Measurements from ENCODE around the gene CTSA.

DNA sequence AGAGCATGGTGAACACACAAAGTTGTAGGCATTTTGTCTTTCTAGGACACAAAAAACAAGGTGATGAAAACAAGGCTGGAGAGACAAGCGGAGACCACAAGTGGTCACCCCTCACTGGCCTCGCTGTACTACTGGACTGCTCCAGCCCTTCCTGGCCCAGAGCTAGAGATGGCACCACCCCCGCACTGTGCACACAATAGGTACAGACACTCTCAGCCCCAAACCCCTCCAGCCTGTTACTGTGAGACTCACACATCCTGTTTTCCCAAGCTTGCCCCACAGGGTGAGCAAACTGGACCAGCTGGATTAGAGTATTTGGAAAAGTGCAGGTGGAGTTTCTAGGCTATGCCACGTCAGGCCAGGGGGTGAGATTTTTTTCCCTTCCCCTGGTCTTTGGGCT, 18.5 kb upstream of the CTSA start:
- no peak for TF ChIP-seq CTCF (conservative IDR thresholded peaks at IDR 0.05; ENCODE audit: low read depth in 2 of 2)
- no peak for TF ChIP-seq EZH2phosphoT487 (IDR thresholded peaks at IDR 0.05; ENCODE audit: unreplicated experiment)
- TF ChIP-seq POLR2AphosphoS5 (IDR thresholded peaks at IDR 0.05; ENCODE audit: low read depth): no peak
- TF ChIP-seq CREB1 (CRISPR knock-in tag; IDR thresholded peaks at IDR 0.05; ENCODE audit: low read depth): no peak
- no peak for TF ChIP-seq EZH2 (IDR thresholded peaks at IDR 0.05; ENCODE audit: low read depth, unreplicated experiment)
- TF ChIP-seq JUNB (IDR thresholded peaks at IDR 0.05; ENCODE audit: unreplicated experiment): no peak
- TF ChIP-seq, protein P1, sequence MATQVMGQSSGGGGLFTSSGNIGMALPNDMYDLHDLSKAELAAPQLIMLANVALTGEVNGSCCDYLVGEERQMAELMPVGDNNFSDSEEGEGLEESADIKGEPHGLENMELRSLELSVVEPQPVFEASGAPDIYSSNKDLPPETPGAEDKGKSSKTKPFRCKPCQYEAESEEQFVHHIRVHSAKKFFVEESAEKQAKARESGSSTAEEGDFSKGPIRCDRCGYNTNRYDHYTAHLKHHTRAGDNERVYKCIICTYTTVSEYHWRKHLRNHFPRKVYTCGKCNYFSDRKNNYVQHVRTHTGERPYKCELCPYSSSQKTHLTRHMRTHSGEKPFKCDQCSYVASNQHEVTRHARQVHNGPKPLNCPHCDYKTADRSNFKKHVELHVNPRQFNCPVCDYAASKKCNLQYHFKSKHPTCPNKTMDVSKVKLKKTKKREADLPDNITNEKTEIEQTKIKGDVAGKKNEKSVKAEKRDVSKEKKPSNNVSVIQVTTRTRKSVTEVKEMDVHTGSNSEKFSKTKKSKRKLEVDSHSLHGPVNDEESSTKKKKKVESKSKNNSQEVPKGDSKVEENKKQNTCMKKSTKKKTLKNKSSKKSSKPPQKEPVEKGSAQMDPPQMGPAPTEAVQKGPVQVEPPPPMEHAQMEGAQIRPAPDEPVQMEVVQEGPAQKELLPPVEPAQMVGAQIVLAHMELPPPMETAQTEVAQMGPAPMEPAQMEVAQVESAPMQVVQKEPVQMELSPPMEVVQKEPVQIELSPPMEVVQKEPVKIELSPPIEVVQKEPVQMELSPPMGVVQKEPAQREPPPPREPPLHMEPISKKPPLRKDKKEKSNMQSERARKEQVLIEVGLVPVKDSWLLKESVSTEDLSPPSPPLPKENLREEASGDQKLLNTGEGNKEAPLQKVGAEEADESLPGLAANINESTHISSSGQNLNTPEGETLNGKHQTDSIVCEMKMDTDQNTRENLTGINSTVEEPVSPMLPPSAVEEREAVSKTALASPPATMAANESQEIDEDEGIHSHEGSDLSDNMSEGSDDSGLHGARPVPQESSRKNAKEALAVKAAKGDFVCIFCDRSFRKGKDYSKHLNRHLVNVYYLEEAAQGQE (IDR thresholded peaks at IDR 0.05; ENCODE audit: unreplicated experiment): no peak
- TF ChIP-seq, protein P2, sequence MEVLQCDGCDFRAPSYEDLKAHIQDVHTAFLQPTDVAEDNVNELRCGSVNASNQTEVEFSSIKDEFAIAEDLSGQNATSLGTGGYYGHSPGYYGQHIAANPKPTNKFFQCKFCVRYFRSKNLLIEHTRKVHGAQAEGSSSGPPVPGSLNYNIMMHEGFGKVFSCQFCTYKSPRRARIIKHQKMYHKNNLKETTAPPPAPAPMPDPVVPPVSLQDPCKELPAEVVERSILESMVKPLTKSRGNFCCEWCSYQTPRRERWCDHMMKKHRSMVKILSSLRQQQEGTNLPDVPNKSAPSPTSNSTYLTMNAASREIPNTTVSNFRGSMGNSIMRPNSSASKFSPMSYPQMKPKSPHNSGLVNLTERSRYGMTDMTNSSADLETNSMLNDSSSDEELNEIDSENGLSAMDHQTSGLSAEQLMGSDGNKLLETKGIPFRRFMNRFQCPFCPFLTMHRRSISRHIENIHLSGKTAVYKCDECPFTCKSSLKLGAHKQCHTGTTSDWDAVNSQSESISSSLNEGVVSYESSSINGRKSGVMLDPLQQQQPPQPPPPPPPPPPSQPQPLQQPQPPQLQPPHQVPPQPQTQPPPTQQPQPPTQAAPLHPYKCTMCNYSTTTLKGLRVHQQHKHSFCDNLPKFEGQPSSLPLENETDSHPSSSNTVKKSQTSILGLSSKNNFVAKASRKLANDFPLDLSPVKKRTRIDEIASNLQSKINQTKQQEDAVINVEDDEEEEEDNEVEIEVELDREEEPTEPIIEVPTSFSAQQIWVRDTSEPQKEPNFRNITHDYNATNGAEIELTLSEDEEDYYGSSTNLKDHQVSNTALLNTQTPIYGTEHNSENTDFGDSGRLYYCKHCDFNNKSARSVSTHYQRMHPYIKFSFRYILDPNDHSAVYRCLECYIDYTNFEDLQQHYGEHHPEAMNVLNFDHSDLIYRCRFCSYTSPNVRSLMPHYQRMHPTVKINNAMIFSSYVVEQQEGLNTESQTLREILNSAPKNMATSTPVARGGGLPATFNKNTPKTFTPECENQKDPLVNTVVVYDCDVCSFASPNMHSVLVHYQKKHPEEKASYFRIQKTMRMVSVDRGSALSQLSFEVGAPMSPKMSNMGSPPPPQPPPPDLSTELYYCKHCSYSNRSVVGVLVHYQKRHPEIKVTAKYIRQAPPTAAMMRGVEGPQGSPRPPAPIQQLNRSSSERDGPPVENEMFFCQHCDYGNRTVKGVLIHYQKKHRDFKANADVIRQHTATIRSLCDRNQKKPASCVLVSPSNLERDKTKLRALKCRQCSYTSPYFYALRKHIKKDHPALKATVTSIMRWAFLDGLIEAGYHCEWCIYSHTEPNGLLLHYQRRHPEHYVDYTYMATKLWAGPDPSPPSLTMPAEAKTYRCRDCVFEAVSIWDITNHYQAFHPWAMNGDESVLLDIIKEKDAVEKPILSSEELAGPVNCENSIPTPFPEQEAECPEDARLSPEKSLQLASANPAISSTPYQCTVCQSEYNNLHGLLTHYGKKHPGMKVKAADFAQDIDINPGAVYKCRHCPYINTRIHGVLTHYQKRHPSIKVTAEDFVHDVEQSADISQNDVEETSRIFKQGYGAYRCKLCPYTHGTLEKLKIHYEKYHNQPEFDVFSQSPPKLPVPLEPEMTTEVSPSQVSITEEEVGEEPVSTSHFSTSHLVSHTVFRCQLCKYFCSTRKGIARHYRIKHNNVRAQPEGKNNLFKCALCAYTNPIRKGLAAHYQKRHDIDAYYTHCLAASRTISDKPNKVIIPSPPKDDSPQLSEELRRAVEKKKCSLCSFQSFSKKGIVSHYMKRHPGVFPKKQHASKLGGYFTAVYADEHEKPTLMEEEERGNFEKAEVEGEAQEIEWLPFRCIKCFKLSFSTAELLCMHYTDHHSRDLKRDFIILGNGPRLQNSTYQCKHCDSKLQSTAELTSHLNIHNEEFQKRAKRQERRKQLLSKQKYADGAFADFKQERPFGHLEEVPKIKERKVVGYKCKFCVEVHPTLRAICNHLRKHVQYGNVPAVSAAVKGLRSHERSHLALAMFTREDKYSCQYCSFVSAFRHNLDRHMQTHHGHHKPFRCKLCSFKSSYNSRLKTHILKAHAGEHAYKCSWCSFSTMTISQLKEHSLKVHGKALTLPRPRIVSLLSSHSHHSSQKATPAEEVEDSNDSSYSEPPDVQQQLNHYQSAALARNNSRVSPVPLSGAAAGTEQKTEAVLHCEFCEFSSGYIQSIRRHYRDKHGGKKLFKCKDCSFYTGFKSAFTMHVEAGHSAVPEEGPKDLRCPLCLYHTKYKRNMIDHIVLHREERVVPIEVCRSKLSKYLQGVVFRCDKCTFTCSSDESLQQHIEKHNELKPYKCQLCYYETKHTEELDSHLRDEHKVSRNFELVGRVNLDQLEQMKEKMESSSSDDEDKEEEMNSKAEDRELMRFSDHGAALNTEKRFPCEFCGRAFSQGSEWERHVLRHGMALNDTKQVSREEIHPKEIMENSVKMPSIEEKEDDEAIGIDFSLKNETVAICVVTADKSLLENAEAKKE (CRISPR knock-in tag; IDR thresholded peaks at IDR 0.05): no peak
- TF ChIP-seq ZNF331 (CRISPR knock-in tag; IDR thresholded peaks at IDR 0.05; ENCODE audit: low read depth): no peak
- no peak for TF ChIP-seq ETS1 (IDR thresholded peaks at IDR 0.05)
- no peak for TF ChIP-seq STAT1 (IDR thresholded peaks at IDR 0.05; ENCODE audit: unreplicated experiment)

Data from GM23338 (cell line).